HepG2 (cell line): ENCODE measurements around the gene BCL2. TPM values are rescaled to one million over a fixed set of nuclear protein-coding genes. Genes with fewer than 3 reads are reported as not detected.
A peak's percentile ranks its signal among the peaks of the same experiment; 100 is the strongest.

ENCODE experiments used
- ATAC-seq: fragments of 200-7000 bp; cut with Tn5 transposase; 3 replicates; pipeline ENCODE4 v1.9.1; 2020; ENCODE audit warnings: mild to moderate bottlenecking, moderate library complexity
- BruUV-seq: library from RNA; stranded (reverse); fragments of 400-500 nt; replicated peaks from 2 replicates; lab custom pipeline; 2021; lab: Mats Ljungman, UMichigan
- CTCF ChIA-PET: fragments of 300-600 bp; formaldehyde crosslinking; extraction: SDS; loops from one replicate; lab custom pipeline; 2021; ENCODE audit warnings: low total read pairs, inconsistent platforms, low intra/inter-chr PET ratio; lab: Yijun Ruan, JAX
- POLR2A ChIA-PET: fragments of 350-600 bp; sonication (Branson Sonifier 250); formaldehyde crosslinking; loops from one replicate; lab custom pipeline; 2020; ENCODE audit warnings: antibody characterized with exemption, inconsistent platforms; lab: Yijun Ruan, JAX
- DNase-seq: peaks from one replicate; pipeline ENCODE4 v3.0.0-alpha.2; 2015; ENCODE audit warnings: low spot score
- FAIRE-seq: peaks from 3 replicates; lab custom pipeline; 2011; peaks lifted over from hg19 to GRCh38; lab: Jason Lieb, UNC
- H2AFZ ChIP-seq: one replicate; pipeline ENCODE4 v1.6.1; 2011; ENCODE audit warnings: low read length, inconsistent platforms
- H3K27ac ChIP-seq: fragments of 300-600 bp; 3 replicates; pipeline ENCODE4 v1.8.0; 2011; ENCODE audit warnings: mixed run types, mild to moderate bottlenecking, mixed read lengths, low read length, inconsistent platforms; ENCODE audit not compliant: insufficient read depth; ENCODE audit errors: extremely low read length
- H3K27me3 ChIP-seq, 2 experiments: fragments of 200-600 bp in 1 of 2; 2 replicates in 1 of 2; 3 replicates in 1 of 2; pipeline versions ENCODE4 v1.6.0 to v1.8.0; 2011; ENCODE audit warnings: low read length in 2 of 2, mild to moderate bottlenecking in 2 of 2, moderate library complexity in 2 of 2, inconsistent platforms in 1 of 2; ENCODE audit not compliant: insufficient read depth in 2 of 2, control insufficient read depth in 1 of 2
- H3K36me3 ChIP-seq, 2 experiments: fragments of 200-600 bp in 1 of 2; replicated peaks in 1 of 2; 2 replicates in 1 of 2; 3 replicates in 1 of 2; pipeline versions ENCODE4 v1.5.1 to v1.8.0; 2011; ENCODE audit warnings: low read length in 2 of 2, inconsistent platforms in 1 of 2; ENCODE audit not compliant: insufficient read depth in 2 of 2, control insufficient read depth in 1 of 2
- H3K4me1 ChIP-seq: 2 replicates; pipeline ENCODE4 v1.5.1; 2012; ENCODE audit warnings: low read length, inconsistent platforms; ENCODE audit not compliant: insufficient read depth
- H3K4me2 ChIP-seq: 2 replicates; pipeline ENCODE4 v1.6.0; 2011; ENCODE audit warnings: low read depth, low read length, inconsistent platforms
- H3K4me3 ChIP-seq, 3 experiments: fragments of 200-600 bp in 1 of 3; sonication (generic), shearing (Covaris generic) in 1 of 3; replicated peaks in 1 of 3; 2 replicates each; pipeline ENCODE4 v1.5.1; 2011 to 2016; ENCODE audit warnings: low read length in 3 of 3, inconsistent platforms in 2 of 3, low read depth in 2 of 3, mild to moderate bottlenecking in 2 of 3, control low read depth in 1 of 3, mixed read lengths in 1 of 3; ENCODE audit not compliant: insufficient read depth in 1 of 3
- H3K79me2 ChIP-seq: one replicate; pipeline ENCODE4 v1.6.1; 2011; ENCODE audit warnings: low read length, inconsistent platforms; ENCODE audit not compliant: insufficient read depth
- H3K9ac ChIP-seq: 2 replicates; pipeline ENCODE4 v1.6.0; 2011; ENCODE audit warnings: mild to moderate bottlenecking, low read depth, low read length, inconsistent platforms; ENCODE audit not compliant: insufficient read depth
- H3K9me3 ChIP-seq: 2 replicates; pipeline ENCODE4 v1.5.1; 2012; ENCODE audit warnings: mild to moderate bottlenecking, low read length
- H4K20me1 ChIP-seq: 2 replicates; pipeline ENCODE4 v1.6.0; 2011; ENCODE audit warnings: inconsistent platforms, mild to moderate bottlenecking, low read length, moderate library complexity; ENCODE audit not compliant: insufficient read depth
- CENPT ChIP-seq: sonication (generic); formaldehyde crosslinking; IDR thresholded peaks from 2 replicates; pipeline ENCODE4 v1.8.0; 2022; ENCODE audit warnings: low read depth, mild to moderate bottlenecking, moderate library complexity, missing genetic modification reagents
- GATA4 ChIP-seq: sonication (generic); IDR thresholded peaks from 2 replicates; pipeline ENCODE4 v1.6.1; 2016; ENCODE audit warnings: antibody characterized with exemption, low read depth, borderline replicate concordance
- SKI ChIP-seq: fragments of 450-650 bp; IDR thresholded peaks from one replicate; pipeline ENCODE4 v1.6.1; 2018; ENCODE audit warnings: mild to moderate bottlenecking; ENCODE audit not compliant: partially characterized antibody
- SMAD3 ChIP-seq: sonication (generic); formaldehyde crosslinking; IDR thresholded peaks from 2 replicates; pipeline ENCODE4 v1.4.0; 2020; ENCODE audit warnings: missing genetic modification reagents
- SMC3 ChIP-seq: IDR thresholded peaks from 2 replicates; pipeline ENCODE4 v1.6.1; 2011; ENCODE audit warnings: low read length, improper control_type of control experiment
- SP4 ChIP-seq: sonication (generic); formaldehyde crosslinking; IDR thresholded peaks from 2 replicates; pipeline ENCODE4 v1.8.1; 2023; ENCODE audit warnings: mild to moderate bottlenecking, missing genetic modification reagents
- STAG1 ChIP-seq: sonication (generic); formaldehyde crosslinking; IDR thresholded peaks from 2 replicates; pipeline ENCODE4 v1.4.0; 2020; ENCODE audit warnings: missing genetic modification reagents
- YEATS2 ChIP-seq: sonication (generic); formaldehyde crosslinking; IDR thresholded peaks from 2 replicates; pipeline ENCODE4 v1.4.0; 2020; ENCODE audit warnings: missing genetic modification reagents, borderline replicate concordance
- ZBTB7A ChIP-seq: sonication (generic); formaldehyde crosslinking; IDR thresholded peaks from 2 replicates; pipeline ENCODE4 v1.8.0; 2022; ENCODE audit warnings: mild to moderate bottlenecking, missing genetic modification reagents
- ZNF709 ChIP-seq: sonication (generic); formaldehyde crosslinking; IDR thresholded peaks from 2 replicates; pipeline ENCODE4 v1.5.0; 2020; ENCODE audit warnings: mild to moderate bottlenecking, missing genetic modification reagents
- WGBS: methylation state at CpG from one replicate; pipeline ENCODE4 v1.1.6; 2017; ENCODE audit warnings: low lambda C conversion rate; 5-methylcytosine and 5-hydroxymethylcytosine counted together
- in situ Hi-C: cut with HindIII; loops from 2 replicates; pipeline ENCODE4 v1.10.0; 2017; ENCODE audit warnings: low pct_unique_long_range_greater_than_20kb; ENCODE audit not compliant: extremely low pct_ligation_motif_present
- intact Hi-C: fragments of 100-400 bp; cut with micrococcal nuclease; formaldehyde crosslinking; loops from one replicate; pipeline ENCODE4 v1.10.0; 2022; ENCODE audit not compliant: unreplicated experiment
- polyA plus RNA-seq, 8 experiments: library from polyadenylated mRNA; depleted of rRNA in 3 of 8; stranded (reverse) in 7 of 8; unstranded in 1 of 8; fragments of >200 nt; fragmentation: Illumina TruSeq in 4 of 8; extraction: Trizol in 4 of 8; gene quantifications; 2 replicates each; pipeline versions ENCODE4 v1.2.1 to v1.2.3, GENCODE V29; 2011 to 2016; ENCODE audit warnings: low read depth in 4 of 8, missing spikeins in 1 of 8, mixed read lengths in 1 of 8; ENCODE audit not compliant: insufficient read depth in 1 of 8
- total RNA-seq, 5 experiments: library from RNA; depleted of rRNA; stranded (reverse); fragments of >200 nt; fragmentation: Illumina TruSeq; extraction: Trizol; gene quantifications; 2 replicates each; pipeline ENCODE4 v1.2.3, GENCODE V29; 2016; ENCODE audit warnings: low read depth in 1 of 5
- TF ChIP-seq, protein P1 (sequence below): sonication (generic); formaldehyde crosslinking; IDR thresholded peaks from 2 replicates; pipeline ENCODE4 v1.5.0; 2020; ENCODE audit warnings: mild to moderate bottlenecking, missing genetic modification reagents, moderate library complexity
- TF ChIP-seq, protein P2 (sequence below): IDR thresholded peaks from 2 replicates; pipeline ENCODE4 v1.6.1; 2016

The BCL2 gene
- total and polyA plus RNA-seq, 2 of the 13 experiments (the other 11 are each of a cell fraction or from before 2014, with no cell fraction given), result 0.07 to 0.53 TPM

DNA sequence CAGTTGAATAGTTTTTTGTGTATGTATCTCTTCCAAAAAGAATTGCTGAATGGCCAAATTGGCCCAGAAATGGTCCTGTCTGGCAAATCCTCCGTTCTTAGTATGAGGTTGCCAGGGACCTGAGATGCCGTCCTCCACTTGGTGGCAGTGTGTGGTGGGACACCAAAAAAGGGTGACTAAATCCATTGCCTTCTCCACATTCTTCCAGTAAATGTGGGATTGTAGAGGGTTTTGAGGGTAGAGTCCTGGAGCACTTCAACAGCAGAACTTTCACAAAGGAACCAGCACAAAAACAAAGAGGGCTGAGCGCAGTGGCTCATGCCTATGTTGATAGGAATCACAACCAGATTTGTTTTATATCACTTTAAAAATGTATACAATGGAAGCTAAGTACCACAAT is 199.9 kb downstream of the BCL2 start:
- Histone ChIP-seq H3K36me3 (no peaks in the 10 kb centered on the region), H3K4me1 (no peaks in the 10 kb centered on the region), H3K9me3 (no peaks in the 10 kb centered on the region), H4K20me1 (0 out of 2 replicates have a peak, but pooled peaks cover 2% of the 10 kb centered on the region), H3K27me3 (no peaks in the 10 kb centered on the region), H3K79me2 (no peaks in the 10 kb centered on the region), H3K9ac (no peak overlapping the region), H3K4me2 (no peak overlapping the region), H2AFZ (no peak overlapping the region), H3K4me3 (no peak overlapping the region), H3K27ac (no peak overlapping the region)
- intact Hi-C loops, result loop anchor here (1.0 to 5.0 kb wide), 3 partner anchors 103 to 319 kb away; no protein-coding TSS in a partner anchor
- no peak for TF ChIP-seq ZBTB7A (CRISPR knock-in tag)
- TF ChIP-seq, protein P1, sequence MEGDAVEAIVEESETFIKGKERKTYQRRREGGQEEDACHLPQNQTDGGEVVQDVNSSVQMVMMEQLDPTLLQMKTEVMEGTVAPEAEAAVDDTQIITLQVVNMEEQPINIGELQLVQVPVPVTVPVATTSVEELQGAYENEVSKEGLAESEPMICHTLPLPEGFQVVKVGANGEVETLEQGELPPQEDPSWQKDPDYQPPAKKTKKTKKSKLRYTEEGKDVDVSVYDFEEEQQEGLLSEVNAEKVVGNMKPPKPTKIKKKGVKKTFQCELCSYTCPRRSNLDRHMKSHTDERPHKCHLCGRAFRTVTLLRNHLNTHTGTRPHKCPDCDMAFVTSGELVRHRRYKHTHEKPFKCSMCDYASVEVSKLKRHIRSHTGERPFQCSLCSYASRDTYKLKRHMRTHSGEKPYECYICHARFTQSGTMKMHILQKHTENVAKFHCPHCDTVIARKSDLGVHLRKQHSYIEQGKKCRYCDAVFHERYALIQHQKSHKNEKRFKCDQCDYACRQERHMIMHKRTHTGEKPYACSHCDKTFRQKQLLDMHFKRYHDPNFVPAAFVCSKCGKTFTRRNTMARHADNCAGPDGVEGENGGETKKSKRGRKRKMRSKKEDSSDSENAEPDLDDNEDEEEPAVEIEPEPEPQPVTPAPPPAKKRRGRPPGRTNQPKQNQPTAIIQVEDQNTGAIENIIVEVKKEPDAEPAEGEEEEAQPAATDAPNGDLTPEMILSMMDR, result peak; percentile 59
- peak; percentile 11; the same call in 1 of the 2 replicates for TF ChIP-seq SMC3
- no peak for TF ChIP-seq SMAD3
- peak; percentile 54 for TF ChIP-seq STAG1 (CRISPR knock-in tag)
- in situ Hi-C loops, result no loop called here
- WGBS, result 4% methylated on average over 3 of the region's 3 CpGs
- peak; percentile 73 for ATAC-seq
- ChIA-PET CTCF (no interaction called here), POLR2A (no interaction called here)
- BruUV-seq, result no TSS peak
- peak; percentile 6 for DNase-seq
- FAIRE-seq, result peak; percentile 51

DNA sequence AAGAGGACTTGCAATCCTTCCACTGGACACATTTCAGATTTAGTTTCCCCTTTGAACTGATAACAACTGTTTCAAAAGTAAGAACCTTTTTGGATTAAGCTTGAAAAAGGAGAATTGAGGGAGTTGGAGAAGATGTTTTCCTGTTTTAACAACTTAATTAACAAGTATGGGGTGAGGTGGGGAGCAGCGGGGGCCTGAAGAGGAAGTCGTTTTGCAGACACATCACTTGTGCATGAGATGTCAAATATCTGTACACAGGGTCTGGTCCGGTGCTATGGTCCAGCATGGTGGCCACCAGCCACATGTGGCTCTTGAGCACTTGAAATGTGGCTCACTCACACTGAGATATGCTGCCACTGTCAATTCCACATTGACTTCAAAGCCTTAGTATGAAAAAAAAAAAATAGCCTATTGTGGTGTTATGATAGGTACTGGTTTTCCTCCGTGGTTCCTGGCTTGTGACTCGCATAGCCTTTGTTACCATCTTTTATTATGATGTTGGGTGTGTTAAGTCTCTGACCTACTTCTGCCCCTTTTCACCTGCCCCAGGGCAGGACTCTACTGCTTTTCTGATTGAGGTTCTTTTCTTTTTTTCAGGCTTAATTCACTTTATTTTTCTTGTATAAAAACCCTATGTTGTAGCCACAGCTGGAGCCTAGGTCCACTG is 205.5 kb downstream of the BCL2 start:
- intact Hi-C loops, result no loop called here
- no peaks in the 10 kb centered on the region for H3K36me3 ChIP-seq
- H3K4me3 ChIP-seq, result no peak overlapping the region
- DNase-seq (no peak), ATAC-seq (no peak), FAIRE-seq (no peak)
- H3K4me2 ChIP-seq, result no peak overlapping the region
- H3K79me2 ChIP-seq, result no peaks in the 10 kb centered on the region
- H3K4me1 ChIP-seq, result no peaks in the 10 kb centered on the region
- no peak overlapping the region for H3K27ac ChIP-seq
- ChIA-PET CTCF (no interaction called here), POLR2A (no interaction called here)
- H3K27me3 ChIP-seq, result peaks cover 0 to 1% of the 10 kb centered on the region in 2 experiments; a peak in 1 of 5 replicates
- BruUV-seq, result no TSS peak
- H3K9ac ChIP-seq, result no peak overlapping the region
- no peaks in the 10 kb centered on the region for H4K20me1 ChIP-seq
- in situ Hi-C loops, result no loop called here
- no peak overlapping the region for H2AFZ ChIP-seq
- 25% methylated on average over 5 of the region's 5 CpGs for WGBS
- H3K9me3 ChIP-seq, result no peaks in the 10 kb centered on the region
- TF ChIP-seq SKI (no peak), CENPT (CRISPR knock-in tag) (no peak), GATA4 (no peak), SP4 (no peak), YEATS2 (CRISPR knock-in tag) (no peak), ZNF709 (CRISPR knock-in tag) (no peak)
- TF ChIP-seq, protein P2, sequence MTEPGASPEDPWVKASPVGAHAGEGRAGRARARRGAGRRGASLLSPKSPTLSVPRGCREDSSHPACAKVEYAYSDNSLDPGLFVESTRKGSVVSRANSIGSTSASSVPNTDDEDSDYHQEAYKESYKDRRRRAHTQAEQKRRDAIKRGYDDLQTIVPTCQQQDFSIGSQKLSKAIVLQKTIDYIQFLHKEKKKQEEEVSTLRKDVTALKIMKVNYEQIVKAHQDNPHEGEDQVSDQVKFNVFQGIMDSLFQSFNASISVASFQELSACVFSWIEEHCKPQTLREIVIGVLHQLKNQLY (CRISPR knock-in tag), result no peak
- TF ChIP-seq, all 625 proteins: peak for 0
